ENCODE measurements around the gene NEB.
"Not testable (repeated sequence)": the region's sequence is repeated elsewhere in the genome, so short reads cannot be mapped to it uniquely, and the experiment has no call there.

Gene NEB

DNA sequence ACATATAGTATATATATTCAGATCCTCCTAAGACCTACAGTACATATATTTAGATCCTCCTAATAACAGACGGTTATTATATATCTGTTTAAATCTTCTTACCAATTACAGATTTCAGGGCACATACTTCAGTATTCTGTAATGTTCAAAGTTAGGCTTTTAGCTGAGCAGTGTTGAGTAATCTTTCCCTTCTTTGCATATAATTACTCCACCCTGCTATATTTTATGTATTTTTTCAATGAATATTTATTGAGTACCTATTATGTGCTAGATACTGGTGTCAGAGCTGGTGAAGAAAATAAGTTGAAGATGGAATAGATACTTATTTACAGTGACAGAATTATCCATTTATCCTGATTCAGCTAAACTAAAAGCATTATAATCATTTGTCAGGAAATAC, 84.9 kb downstream of the NEB start:
- Mint-ChIP-seq H3K36me3 (ENCODE audit: insufficient read depth) (no peaks in the 10 kb centered on the region), H3K27me3 (peaks cover 0 to 5% of the 10 kb centered on the region in 2 donors), H3K4me3 (no peak overlapping the region), H3K4me1 (ENCODE audit: low read depth in 2 of 2) (no peaks in the 10 kb centered on the region), H3K27ac (no peak overlapping the region), H3K9me3 (no peaks in the 10 kb centered on the region)
- DNase-seq = no peak
- ATAC-seq (replicated peaks) = no peak

DNA sequence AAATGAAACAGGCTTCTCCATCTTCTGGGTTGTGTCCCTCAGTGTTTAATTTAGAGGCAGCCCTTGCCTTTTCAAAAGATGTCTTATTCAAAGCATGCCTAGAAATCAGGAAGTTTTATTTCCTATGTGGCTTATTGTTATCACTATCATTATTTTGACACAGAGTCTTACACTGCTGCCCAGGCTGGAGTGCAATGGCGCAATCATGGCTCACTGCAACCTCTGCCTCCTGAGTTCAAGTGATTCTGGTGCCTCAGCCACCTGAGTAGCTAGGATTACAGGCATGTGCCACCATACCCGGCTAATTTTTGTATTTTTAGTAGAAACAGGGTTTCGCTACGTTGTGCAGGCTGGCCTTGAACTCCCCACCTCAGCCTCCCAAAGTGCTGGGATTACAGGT, 87.8 kb downstream of the NEB start:
- ATAC-seq (replicated peaks); H3K9me3 Mint-ChIP-seq; H3K36me3 Mint-ChIP-seq (ENCODE audit: insufficient read depth): not testable (repeated sequence)

DNA sequence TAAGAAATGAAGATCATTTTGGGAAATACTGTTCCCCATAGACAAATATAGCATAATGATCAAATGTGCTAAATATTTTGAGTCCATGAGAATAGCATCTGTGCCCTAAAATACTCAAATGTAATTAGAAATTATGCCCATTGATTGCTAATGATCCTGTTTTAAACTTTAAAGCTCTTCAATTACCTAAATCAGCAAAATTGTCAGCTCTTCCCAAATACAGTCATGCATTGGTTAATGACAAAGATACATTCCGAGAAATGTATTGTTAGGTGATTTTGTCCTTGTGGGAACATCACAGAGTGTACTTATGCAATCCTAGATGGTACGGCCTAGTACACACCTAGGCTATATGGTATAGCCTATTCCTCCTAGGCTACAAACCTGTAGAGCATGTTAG, 89.7 kb downstream of the NEB start:
- Mint-ChIP-seq H3K4me1 (ENCODE audit: low read depth in 2 of 2) (peaks cover 3 to 8% of the 10 kb centered on the region in 2 donors), H3K27ac (no peak overlapping the region), H3K27me3 (no peaks in the 10 kb centered on the region), H3K4me3 (no peak overlapping the region), H3K9me3 (no peaks in the 10 kb centered on the region), H3K36me3 (ENCODE audit: insufficient read depth) (no peaks in the 10 kb centered on the region)
- no peak for DNase-seq
- ATAC-seq (replicated peaks) = no peak

More for the DNA sequence above, 87.8 kb downstream of the NEB start:
- not testable (repeated sequence) for DNase-seq; H3K27me3 Mint-ChIP-seq; H3K4me1 Mint-ChIP-seq (ENCODE audit: low read depth in 2 of 2); H3K27ac Mint-ChIP-seq; H3K4me3 Mint-ChIP-seq

DNA sequence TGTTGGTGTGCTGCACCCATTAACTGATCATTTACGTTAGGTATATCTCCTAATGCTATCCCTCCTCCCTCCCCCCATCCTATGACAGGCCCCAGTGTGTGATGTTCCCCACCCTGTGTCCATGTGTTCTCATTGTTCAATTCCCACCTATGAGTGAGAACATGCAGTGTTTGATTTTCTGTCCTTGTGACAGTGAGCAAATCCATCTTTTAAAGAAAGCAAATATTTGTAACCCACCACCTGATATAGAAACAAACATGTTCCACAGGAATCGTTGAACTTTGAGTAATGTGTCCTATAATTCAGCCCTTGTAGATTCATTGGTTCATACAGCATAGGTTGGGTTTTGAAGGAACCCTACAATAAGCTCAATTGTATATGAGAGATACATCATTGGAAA, 92.4 kb downstream of the NEB start:
- H3K27ac Mint-ChIP-seq; H3K27me3 Mint-ChIP-seq; DNase-seq; ATAC-seq (replicated peaks); H3K9me3 Mint-ChIP-seq; H3K4me3 Mint-ChIP-seq; H3K36me3 Mint-ChIP-seq (ENCODE audit: insufficient read depth): not testable (repeated sequence)
- peaks cover 20 to 31% of the 10 kb centered on the region in 2 donors for H3K4me1 Mint-ChIP-seq (ENCODE audit: low read depth in 2 of 2)

DNA sequence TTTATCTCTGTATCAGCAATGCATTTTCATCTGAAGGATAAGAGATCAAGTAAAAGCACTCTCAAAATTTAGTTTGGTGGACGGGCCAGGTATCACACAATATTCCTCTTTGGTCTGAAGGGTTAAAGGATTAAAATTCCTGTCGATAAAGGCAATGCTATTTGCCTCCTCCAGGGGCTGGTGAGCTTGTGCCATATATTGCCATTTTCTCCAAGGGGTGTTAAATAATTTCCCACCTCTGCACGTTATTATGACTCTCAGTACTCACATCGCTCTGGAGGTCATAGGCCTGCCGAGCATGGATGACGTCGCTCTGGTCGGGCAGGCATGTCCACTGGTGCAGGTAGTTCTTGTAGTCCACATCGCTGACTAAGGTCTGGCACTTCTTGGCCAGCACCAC, 94.2 kb downstream of the NEB start:
- H3K4me3 Mint-ChIP-seq = no peak overlapping the region
- H3K27ac Mint-ChIP-seq = peak overlapping the region; percentile 82 to 86
- ATAC-seq (replicated peaks) (no peak), DNase-seq (no peak)
- no peaks in the 10 kb centered on the region for H3K9me3 Mint-ChIP-seq
- no peaks in the 10 kb centered on the region for H3K27me3 Mint-ChIP-seq
- H3K4me1 Mint-ChIP-seq (ENCODE audit: low read depth in 2 of 2) = peaks cover 23 to 32% of the 10 kb centered on the region in 2 donors
- H3K36me3 Mint-ChIP-seq (ENCODE audit: insufficient read depth) = peaks cover 5% of the 10 kb centered on the region

DNA sequence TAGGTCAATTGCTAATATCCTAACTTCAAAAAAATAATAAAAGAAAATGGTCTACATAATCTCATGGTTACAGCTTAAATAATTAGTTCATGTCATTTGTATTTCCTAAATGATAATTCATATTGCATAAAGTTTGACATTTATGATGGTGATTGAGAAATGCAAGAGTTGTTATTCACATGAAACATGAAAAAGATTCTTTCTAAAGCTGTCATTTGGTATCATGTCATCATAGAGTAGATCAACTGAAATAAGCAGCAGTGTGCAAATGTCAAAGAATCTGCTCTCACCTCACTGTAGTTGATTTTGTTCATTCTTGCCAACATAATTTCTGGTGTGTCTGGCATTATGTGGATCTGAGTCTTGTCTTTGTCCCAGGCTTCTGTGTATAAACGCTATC, 95.3 kb downstream of the NEB start:
- H3K4me1 Mint-ChIP-seq (ENCODE audit: low read depth in 2 of 2) = peaks cover 24 to 34% of the 10 kb centered on the region in 2 donors
- H3K27me3 Mint-ChIP-seq = no peaks in the 10 kb centered on the region
- peak overlapping the region; percentile 79 to 85 for H3K4me3 Mint-ChIP-seq
- no peaks in the 10 kb centered on the region for H3K9me3 Mint-ChIP-seq
- ATAC-seq (replicated peaks) (no peak), DNase-seq (no peak)
- H3K27ac Mint-ChIP-seq = peak overlapping the region; percentile 86 to 94
- H3K36me3 Mint-ChIP-seq (ENCODE audit: insufficient read depth) = peaks cover 5% of the 10 kb centered on the region

DNA sequence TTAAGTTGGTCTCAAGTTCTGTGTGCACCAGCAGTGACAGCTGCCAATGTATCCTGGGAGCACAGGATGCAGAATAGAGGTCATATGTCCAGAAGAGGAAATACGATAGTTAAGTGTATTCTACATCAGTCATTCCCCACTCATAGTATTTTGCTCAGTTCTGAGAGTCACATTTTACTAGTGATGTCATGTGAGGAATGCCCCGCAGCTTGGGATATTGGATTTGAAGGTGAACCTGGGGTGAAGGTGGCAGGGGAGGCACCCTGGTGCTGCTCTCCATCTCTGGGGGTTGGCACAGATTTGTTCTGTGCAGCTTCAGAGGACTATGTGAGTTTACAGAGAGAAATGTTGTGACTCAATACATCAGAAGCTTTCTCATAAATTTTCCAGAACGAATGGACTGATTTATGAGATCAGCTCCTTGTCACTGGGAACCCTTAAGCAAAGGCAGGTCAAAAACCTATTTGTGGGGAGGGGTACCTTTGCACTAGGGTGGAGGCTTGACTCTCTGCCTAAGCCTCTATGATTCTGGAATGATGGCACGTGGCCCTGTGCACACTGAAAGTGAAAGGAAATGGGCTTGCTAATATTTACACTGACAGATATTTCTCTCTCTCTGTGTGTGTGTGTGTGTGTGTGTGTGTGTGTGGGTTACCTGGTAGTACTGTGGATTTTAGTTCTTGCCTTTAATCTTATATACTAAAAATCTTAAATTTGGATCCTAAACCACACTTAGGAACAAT, 95.9 kb downstream of the NEB start:
- Mint-ChIP-seq H3K4me1 (ENCODE audit: low read depth in 2 of 2) (peaks cover 28 to 38% of the 10 kb centered on the region in 2 donors), H3K36me3 (ENCODE audit: insufficient read depth) (peaks cover 5% of the 10 kb centered on the region), H3K27me3 (no peaks in the 10 kb centered on the region), H3K9me3 (no peaks in the 10 kb centered on the region), H3K4me3 (peak overlapping the region; percentile 79 to 85), H3K27ac (peak overlapping the region; percentile 86 to 94)
- DNase-seq = peak; percentile 8 to 17 (median 10)
- ATAC-seq (replicated peaks) = peak; percentile 42

DNA sequence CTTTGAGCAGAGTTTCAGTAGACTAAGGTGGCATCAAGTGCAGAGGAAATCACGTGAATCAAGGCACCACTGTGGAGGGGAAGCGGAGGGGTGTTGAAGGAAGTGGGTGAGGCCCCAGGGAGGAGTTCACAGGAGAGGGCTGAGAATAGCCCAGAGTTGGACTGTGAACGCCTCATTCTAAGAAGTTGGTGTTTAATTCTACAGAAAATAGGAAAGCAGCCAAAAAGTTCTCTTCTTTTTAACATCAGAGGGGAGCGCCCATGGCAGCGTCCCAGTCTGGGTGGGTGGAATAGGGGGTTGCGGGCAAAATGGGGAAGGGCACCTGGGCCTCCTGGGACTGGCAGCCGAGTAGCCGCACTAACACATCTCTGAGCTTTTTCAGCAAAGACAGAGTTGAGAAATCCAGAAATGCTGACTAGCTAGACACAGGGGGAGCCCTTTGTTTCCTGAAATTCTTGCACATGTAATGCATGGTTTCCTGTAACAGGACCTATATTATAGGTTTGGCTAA, 97.0 kb downstream of the NEB start:
- peak overlapping the region; percentile 86 to 94 for H3K27ac Mint-ChIP-seq
- H3K9me3 Mint-ChIP-seq = no peaks in the 10 kb centered on the region
- DNase-seq (peak; percentile 49 to 61 (median 54)), ATAC-seq (replicated peaks) (peak; percentile 98)
- H3K27me3 Mint-ChIP-seq = no peaks in the 10 kb centered on the region
- H3K4me3 Mint-ChIP-seq = peak overlapping the region; percentile 79 to 85
- H3K36me3 Mint-ChIP-seq (ENCODE audit: insufficient read depth) = peaks cover 5% of the 10 kb centered on the region
- peaks cover 28 to 38% of the 10 kb centered on the region in 2 donors for H3K4me1 Mint-ChIP-seq (ENCODE audit: low read depth in 2 of 2)

DNA sequence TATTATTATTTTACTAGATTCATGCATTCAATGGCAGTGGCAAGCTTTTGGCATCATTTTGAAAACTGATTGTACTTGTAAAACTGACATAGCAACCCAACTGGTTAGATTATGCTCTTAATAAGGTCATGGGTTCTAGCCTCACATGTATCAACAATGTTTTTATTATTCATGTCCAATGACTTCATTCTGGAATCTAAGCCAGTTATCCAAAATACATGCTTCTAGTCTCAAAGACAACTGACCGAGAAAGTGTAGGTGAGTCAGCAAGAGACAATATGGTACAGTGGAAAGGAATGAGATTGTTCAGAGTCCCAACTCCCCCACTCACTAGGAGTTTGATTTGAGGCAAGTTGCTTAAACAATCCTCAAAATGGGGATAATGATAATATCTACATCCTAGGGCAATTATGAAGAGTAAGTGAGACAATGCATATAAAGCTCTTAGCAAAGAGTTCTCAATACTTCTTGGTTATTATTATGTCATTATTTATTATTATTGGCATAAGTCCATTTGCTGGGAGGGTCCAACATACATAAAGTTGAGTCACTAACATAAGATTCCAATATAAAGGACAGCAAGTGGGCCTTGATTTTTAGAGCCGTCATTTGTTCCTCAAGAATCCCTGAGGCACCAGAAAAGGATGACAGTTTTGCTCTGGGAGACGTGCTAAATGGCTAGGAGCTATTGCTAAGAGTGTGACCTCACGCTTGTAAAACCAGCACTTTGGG, 99.4 kb downstream of the NEB start:
- DNase-seq = no peak
- peaks cover 25 to 33% of the 10 kb centered on the region in 2 donors for H3K4me1 Mint-ChIP-seq (ENCODE audit: low read depth in 2 of 2)
- H3K9me3 Mint-ChIP-seq = no peaks in the 10 kb centered on the region
- ATAC-seq (replicated peaks) = no peak
- H3K27ac Mint-ChIP-seq = no peak overlapping the region
- no peaks in the 10 kb centered on the region for H3K27me3 Mint-ChIP-seq
- H3K4me3 Mint-ChIP-seq = no peak overlapping the region
- peaks cover 5% of the 10 kb centered on the region for H3K36me3 Mint-ChIP-seq (ENCODE audit: insufficient read depth)

DNA sequence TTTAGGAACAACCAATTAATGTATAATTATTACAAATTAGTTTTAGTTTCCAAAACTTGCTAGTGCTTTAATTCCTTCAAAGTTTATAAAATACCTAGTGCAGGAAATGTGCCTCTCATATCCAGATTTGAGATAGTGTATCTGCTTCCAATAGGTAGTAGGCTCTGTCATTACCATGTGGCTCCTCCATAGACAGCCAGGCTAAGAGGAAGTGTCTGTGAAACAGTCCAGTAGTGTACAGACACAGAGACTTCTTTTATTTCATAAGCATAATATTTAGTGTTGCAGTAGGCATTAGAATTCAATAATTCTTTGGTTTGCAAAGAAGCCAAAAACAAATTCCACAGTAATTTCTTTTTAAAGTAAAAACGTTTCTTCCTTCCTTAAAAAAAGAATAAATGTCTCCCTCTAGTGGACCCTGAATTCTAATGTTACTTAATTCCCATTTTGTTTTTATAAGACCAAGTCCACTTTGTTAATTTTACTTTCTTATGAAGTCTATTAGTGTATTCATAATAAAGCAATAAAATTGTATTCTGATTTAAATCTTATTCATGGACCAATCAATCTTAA, 101.2 kb downstream of the NEB start:
- peak overlapping the region in 1 of 2 donors; percentile 28 for H3K27ac Mint-ChIP-seq
- no peaks in the 10 kb centered on the region for H3K9me3 Mint-ChIP-seq
- H3K4me3 Mint-ChIP-seq = no peak overlapping the region
- H3K27me3 Mint-ChIP-seq = no peaks in the 10 kb centered on the region
- DNase-seq = no peak
- H3K36me3 Mint-ChIP-seq (ENCODE audit: insufficient read depth) = no peaks in the 10 kb centered on the region
- H3K4me1 Mint-ChIP-seq (ENCODE audit: low read depth in 2 of 2) = peaks cover 17 to 20% of the 10 kb centered on the region in 2 donors
- no peak for ATAC-seq (replicated peaks)

DNA sequence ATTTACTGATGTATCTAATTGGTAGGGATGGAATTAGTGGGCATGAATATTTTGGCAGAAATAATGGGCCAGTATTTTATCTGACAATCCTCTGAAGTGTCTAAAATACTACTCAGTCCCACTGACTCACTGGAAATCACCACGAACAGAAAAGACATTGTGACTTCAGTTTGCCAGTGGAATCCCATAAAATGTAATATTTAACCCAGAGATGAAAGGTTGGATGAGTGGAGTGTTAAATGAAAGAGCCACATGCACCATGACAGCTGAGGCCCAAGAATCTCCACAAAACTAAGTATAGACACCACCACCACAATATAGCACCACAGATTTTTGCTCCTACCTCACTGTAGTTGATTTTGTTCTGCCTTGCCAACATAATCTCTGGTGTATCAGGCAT, 103.9 kb downstream of the NEB start:
- H3K9me3 Mint-ChIP-seq = no peaks in the 10 kb centered on the region
- no peaks in the 10 kb centered on the region for H3K27me3 Mint-ChIP-seq
- no peak overlapping the region for H3K4me3 Mint-ChIP-seq
- no peak for DNase-seq
- ATAC-seq (replicated peaks) = no peak
- no peak overlapping the region for H3K27ac Mint-ChIP-seq
- no peaks in the 10 kb centered on the region for H3K36me3 Mint-ChIP-seq (ENCODE audit: insufficient read depth)
- H3K4me1 Mint-ChIP-seq (ENCODE audit: low read depth in 2 of 2) = peaks cover 4 to 5% of the 10 kb centered on the region in 2 donors

DNA sequence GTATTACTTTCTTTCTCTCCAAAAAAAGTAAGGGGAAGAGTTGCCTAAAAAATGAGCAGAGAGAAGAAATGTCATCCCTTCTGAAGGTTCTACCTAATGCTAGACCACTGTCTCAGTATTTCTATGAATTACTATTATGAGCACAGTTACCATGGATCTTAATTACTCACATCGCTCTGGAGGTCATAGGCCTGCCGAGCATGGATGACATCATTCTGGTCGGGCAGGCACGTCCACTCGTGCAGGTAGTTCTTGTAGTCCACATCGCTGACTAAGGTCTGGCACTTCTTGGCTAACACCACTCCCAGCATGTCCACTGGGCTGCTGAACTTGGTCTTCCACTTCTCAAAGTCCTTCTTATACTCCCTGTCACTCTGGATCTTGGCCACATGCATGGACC, 106.9 kb downstream of the NEB start:
- no peak for ATAC-seq (replicated peaks)
- Mint-ChIP-seq H3K27me3 (no peaks in the 10 kb centered on the region), H3K4me3 (no peak overlapping the region), H3K36me3 (ENCODE audit: insufficient read depth) (no peaks in the 10 kb centered on the region), H3K4me1 (ENCODE audit: low read depth in 2 of 2) (no peaks in the 10 kb centered on the region), H3K9me3 (no peaks in the 10 kb centered on the region), H3K27ac (no peak overlapping the region)
- no peak for DNase-seq

DNA sequence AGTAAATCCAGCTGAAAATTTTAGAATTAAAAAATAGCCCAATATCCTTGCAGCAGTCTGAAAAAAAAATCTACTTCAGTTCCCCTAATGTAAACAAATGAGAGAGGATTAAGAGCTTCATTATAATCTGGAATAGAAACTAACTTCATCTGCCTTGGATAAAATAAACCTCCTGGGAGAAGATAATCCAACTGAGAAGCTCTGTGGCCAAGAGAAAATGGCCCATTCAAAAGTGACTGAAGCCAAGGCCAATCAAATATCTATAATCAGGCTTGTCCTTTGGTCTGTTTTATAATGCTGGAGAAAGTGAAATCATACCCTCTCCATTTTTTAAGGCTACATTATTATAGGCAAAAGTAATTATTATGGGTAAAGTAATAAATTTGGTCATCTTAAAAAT, 110.0 kb downstream of the NEB start:
- no peak for DNase-seq
- no peak for ATAC-seq (replicated peaks)

More for the DNA sequence above, 110.0 kb downstream of the NEB start:
- Mint-ChIP-seq H3K36me3 (ENCODE audit: insufficient read depth) (no peaks in the 10 kb centered on the region), H3K4me1 (ENCODE audit: low read depth in 2 of 2) (no peaks in the 10 kb centered on the region), H3K9me3 (no peaks in the 10 kb centered on the region), H3K4me3 (no peak overlapping the region), H3K27me3 (no peaks in the 10 kb centered on the region), H3K27ac (no peak overlapping the region)

All from effector memory CD8-positive, alpha-beta T cell (primary cell).